GM12892 (cell line): ENCODE measurements around the gene AOPEP.

Experiments
- POLR2A ChIP-seq: IDR thresholded peaks from 2 replicates; pipeline ENCODE4 v1.6.1; 2011; ENCODE audit warnings: low read depth, low read length, control low read depth
- POLR2AphosphoS5 ChIP-seq: IDR thresholded peaks from 2 replicates; pipeline ENCODE4 v1.6.1; 2011; ENCODE audit warnings: low read depth, low read length, control low read depth
- TAF1 ChIP-seq: IDR thresholded peaks from 2 replicates; pipeline ENCODE4 v1.6.1; 2011; ENCODE audit warnings: low read depth, mild to moderate bottlenecking, control low read depth, low read length, borderline replicate concordance

DNA sequence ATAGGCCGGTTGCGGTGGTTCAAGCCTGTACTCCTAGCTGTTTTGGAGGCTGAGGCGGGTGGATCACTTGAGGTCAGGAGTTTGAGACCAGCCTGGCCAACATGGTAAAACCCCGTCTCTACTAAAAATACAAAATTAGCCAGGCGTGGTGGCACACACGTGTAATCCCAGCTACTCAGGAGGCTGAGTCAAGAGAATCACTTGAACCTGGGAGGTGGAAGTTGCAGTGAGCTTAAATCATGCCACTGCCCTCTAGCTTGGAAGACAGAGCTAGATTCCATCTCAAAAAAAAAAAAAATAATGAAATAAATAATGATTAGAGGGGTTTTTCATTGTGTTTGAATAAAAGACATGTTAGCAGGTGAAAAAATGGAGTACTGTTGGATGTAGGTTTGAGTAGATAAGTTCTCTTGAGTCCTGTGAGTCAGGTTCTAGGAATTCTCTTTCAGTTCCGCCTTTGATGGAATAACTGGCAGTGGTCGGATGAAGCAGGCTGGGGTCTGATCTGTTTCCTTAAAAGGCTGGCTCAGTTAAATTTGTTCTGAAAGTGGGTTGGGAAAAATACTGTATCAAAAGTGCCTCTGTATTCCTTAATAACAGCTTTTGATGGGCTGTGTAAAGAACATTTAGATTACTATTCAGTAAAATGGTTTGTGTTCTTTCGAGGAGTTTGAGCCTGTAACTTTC, 73.2 kb downstream of the AOPEP start:
- TF ChIP-seq POLR2AphosphoS5 = no peak
- TF ChIP-seq POLR2A = no peak
- no peak for TF ChIP-seq TAF1
